GM21825 (cell line): Measurements from ENCODE around the gene FRMD3.

ENCODE experiments used
- ATAC-seq: cut with Tn5 transposase; IDR thresholded peaks from one replicate; pipeline ENCODE4 v1.9.1; 2021; ENCODE audit warnings: mild to moderate bottlenecking, moderate library complexity; ENCODE audit not compliant: unreplicated experiment

FRMD3 gene

DNA sequence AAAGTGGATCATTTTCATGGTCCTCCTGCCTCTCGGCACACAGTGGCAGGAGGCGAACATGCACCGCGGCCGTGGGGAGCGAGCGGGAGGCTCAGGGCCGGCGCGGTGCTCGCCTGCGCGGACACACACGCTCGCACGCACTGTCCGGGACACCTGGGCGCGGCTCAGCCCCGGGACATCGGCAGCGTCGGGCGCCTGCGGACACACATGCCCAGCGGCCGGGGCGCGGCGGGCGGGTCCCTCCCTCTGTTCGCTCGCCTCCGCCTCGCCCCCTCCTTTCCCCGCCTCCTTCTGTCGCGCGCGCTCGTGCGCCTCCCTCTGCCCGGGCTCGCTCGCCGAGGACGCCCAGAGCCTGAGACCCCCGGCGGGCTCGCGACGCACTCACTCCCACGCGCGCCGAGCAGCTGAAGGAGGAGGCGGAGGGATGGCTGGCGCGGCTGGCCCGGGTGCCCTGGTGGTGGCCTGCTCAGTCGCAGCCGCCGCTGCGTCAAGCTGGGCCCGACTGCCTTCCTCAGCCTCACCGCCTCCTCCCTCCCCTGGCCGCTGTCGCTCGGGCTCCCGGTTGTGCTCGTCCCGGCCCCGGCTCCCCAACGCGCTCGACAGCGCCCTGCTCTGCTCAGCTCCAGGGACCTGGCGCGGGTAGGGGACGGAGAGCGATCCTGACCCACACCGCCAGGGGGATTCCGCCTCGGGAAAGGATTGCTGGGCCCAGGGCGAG is at the start of gene FRMD3:
Gene FRMD3 (minus strand): TSS at position 230 of the 718 bp plus-strand sequence. CDS start 170 bp downstream, at position 60.
- ATAC-seq, result peak; percentile 62

GRCh38 chr9:83584995-83585394 is 46.8 kb upstream of the FRMD3 start:
- no peak for ATAC-seq

DNA sequence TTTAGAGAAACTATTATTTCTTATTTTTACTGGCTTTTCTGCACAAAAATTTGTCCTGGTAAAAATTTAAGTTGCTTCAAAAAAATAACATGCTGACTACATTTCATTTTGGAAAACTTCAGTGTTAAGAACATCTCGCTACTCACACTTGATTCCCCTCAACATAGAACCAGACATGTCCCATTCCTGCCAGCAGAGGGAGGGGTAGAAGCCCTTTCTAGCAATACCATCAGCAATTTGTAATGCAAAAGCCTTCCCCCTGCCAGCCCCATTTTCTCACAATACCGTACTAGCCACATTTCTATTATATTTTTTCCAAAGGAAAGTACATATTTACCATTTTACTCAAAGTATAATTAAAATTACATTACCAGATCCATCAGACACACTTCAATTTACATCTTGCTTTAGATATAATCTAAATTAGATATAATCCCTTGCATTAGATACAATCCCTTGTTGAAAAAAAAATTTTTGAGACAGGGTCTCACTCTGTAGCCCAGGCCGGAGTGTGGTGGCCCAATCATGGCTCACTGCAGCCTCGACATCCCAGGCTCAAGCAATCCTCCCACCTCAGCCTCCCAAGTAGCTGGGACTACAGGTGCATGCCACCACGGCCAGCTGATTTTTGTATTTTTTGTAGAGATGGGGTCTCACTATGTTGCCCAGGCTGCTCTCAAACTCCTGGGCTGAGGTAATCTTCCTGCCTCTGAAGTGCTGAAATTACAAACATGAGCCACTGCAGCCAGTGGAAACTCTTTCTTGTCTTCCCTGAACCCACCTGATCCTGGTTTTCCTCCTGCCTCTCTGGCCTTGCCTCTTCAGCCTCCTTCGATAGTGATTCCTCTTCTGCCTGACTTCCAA is 45.2 kb upstream of the FRMD3 start:
- no peak for ATAC-seq

GRCh38 chr9:83582029-83582428 is 43.8 kb upstream of the FRMD3 start:
- no peak for ATAC-seq

DNA sequence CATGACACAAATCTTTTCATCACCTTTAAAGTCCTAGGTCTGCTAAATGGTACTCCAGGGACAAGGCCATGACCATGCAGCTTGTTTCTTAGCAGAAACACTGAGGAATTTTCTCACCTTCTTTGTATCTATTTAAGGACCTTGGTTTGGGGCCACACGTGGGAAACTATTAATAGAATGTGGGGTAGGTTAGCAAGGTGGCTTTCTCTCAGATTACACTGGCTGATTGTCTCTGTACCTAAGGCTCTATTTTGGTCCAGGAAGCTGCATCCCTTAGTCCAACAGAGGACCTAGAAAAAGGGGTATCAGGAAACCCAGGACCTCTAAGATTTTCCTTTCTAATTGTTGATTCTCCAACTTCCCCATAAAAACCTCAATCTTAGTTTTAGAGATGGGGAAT is 36.3 kb upstream of the FRMD3 start:
- no peak for ATAC-seq

DNA sequence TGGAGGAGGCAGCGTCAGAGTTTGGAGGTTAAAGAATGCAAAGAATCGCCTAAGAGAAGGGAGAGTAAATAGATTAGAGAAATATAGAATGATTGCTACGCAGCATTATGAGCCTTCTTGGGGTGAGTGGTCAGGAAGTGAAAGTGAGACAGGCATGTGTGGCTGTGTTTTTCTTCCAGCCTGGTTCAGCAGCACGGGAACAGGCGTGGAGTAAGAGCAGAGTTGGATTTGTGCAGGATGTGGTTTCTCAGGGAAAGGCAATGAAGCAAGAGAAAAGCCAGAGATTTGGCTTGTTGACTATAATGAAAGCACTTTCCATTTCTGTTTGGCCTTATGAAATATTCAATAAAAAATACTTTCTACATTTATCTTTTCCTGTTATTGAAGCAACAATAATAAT is 34.3 kb upstream of the FRMD3 start:
- ATAC-seq, result no peak

DNA sequence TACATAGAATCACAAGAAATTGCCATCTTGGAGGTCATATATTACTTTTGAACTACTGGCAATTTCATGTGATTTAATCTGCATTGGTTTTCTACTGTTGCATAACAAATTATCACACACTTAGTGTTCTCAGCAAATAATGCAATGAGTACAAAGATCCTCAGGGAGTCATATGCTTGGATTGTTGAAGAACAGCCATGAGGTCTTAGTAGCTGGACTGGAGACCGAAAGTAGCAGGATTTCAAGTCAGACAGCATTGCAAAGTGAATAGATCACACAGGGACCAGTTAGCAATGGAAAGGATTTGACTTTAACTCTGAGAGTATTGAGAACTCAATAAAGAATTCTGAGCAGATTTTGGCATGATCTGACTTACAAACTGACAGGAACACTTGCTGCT is 32.2 kb upstream of the FRMD3 start:
- ATAC-seq, result no peak

- no peak for ATAC-seq
These were observed 31.1 kb upstream of the FRMD3 start for GRCh38 chr9:83569326-83569725.

GRCh38 chr9:83563360-83563759 is 25.2 kb upstream of the FRMD3 start:
- no peak for ATAC-seq

DNA sequence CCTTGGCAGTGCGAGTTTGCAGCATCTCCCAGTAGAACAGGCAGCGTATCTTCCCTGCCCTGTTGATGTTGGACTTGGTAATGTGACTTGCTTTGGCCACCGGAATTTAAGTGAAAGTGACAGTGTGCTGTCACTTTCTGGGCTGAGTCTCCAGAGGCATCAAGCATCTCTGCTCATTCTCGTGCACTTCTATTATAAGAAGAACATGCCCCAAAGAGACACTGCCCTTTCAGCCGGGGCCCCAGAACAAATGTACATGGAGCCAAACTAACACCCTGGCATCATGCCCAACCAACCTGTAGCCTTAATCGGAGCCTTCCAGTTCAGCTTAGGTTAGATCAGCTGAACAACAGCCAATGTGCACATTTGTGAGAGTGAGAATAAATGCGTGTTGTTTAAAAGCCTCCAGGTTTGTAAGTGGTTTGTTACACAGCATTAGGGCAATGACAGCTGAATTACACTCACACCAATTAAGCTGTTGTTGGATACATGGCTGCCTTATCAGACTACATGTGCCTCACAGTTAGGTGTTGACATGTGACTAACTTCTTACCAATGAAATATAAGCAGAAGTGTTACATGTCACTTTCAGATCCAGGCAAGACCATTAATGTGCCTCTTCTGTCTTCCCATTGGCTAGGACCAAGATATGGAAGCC is 22.1 kb upstream of the FRMD3 start:
- no peak for ATAC-seq

- no peak for ATAC-seq
These were observed 19.6 kb upstream of the FRMD3 start for GRCh38 chr9:83557771-83558170.

DNA sequence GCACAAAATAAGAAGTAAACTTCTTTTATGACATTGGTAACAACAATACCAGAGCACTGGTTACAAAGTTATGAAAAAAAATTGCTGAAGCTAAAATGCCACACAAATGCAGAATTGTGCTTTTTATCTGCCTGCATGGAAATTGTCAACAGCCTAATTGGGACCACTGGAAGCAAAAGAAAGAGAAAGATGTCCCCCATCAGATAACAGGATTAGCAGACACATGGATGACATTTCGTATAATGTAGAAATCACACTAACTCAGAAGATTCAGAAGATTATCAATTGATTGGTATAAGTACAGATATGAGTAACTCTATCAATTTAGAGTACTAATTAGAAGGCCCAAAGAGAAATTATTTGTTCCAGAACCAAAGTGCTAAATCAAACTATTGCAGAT is 19.1 kb upstream of the FRMD3 start:
- no peak for ATAC-seq

DNA sequence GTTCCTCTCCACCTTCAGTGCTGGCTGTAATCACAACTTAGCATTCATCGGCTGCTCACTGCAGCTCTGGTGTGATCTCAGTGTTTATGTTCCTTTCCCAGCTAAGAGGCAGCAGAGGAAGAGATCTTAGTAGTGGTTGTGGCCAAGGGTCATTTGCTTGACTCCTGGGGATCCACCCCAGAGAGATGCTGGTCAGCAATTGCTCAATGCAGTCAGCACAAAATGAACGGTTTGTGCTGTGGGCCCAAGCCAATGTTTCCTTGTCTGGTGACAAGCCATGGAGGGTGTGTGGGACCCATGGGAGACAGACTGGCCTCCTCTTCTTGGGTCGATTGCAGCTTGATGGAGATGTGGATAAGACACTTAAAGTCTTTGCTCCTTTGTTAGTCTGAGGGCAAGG is 16.1 kb upstream of the FRMD3 start:
- no peak for ATAC-seq

DNA sequence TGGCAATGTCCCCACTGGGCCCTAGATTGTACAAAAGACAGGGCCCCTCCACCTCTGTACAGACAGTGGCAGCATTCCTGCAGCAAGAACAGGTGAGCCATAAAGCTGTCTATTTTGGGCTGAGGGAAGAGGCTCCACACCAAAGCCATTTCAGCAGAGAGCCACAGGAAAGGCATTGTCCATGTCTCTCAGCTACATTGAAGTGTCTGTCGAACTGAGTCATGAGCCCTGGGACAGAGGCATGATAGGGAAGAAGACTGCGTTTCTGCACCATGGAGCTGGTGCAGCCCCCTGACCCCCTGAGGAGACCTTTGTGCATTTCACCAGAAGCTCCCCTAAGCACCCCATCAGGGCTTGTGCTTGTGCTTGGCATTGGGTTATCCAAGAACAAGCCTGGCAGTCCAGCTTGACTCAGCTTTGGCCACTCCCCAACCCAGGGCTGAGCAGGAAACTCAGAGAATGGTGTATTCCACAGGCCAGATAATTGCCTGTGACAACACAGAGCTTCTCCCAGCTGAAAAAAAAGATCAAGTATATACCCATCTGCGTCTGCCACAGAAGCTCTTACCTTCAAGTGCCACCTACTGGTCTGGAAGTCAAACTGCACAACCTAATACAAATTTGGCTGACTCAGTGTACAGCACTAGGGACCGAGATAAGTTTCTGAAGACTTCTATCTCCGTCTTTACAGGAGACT is 5.9 kb upstream of the FRMD3 start:
- ATAC-seq, result peak; percentile 74

- ATAC-seq, result no peak
These were observed 663 bp upstream of the FRMD3 start for GRCh38 chr9:83538890-83539238.

- no peak for ATAC-seq
These were observed 650 bp downstream of the FRMD3 start for GRCh38 chr9:83537331-83538171.

- no peak for ATAC-seq
These were observed 1.9 kb downstream of the FRMD3 start for GRCh38 chr9:83536332-83536731.

- no peak for ATAC-seq
These were observed 2.5 kb downstream of the FRMD3 start for GRCh38 chr9:83535736-83536135.

GRCh38 chr9:83533296-83533695 is 4.9 kb downstream of the FRMD3 start:
- ATAC-seq, result no peak

- ATAC-seq, result no peak
These were observed 11.3 kb downstream of the FRMD3 start for GRCh38 chr9:83526901-83527300.
